Stimulated activated CD8-positive, alpha-beta memory T cell treated with anti-CD3 and anti-CD28 coated beads, Interleukin-4, amount 100 ng/mL, for 48 hours (primary cell): Measurements from ENCODE around the gene COL7A1.

Source experiments
- DNase-seq: peaks from one replicate; pipeline ENCODE4 v3.0.0-alpha.2; 2020

COL7A1 gene

DNA sequence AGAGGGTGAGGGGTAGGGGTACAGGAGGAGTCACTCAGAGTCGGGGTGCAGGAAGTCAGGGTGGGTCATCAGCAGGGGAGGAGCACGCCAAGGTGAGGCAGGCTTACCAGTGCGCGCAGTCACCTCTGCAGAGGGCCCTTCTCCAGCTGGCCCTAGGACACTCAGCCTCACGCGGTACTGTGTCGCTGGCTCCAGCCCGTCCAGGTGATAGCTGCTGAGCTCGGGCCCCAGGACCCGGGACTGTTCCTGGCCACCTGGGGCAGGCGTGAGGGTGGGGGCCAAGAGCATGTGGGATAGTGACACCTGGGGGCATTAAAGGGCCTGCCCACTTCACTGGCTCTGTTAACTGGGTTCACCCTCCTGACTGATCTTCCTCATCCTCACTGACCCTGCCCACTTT, 7.4 kb downstream of the COL7A1 start:
- no peak for DNase-seq

DNA sequence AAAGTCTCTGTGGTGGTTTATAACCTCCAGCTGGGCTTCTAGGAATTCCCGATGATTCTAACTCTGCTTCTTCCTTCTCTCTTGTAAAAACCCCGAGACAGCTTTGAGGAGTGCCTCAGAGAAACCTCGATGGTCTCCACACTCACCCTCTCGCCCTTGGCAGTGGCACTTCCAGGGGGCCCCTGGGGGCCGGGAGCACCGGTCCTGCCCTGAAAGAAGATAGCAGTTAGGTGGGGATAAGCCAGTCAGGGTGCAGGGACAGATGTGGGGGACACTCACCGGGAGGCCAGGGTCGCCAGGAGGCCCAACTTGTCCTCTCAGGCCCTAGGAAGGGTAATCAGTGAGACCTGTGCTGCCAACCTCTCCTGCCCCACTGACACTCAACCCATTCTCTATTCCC, 9.7 kb downstream of the COL7A1 start:
- no peak for DNase-seq

DNA sequence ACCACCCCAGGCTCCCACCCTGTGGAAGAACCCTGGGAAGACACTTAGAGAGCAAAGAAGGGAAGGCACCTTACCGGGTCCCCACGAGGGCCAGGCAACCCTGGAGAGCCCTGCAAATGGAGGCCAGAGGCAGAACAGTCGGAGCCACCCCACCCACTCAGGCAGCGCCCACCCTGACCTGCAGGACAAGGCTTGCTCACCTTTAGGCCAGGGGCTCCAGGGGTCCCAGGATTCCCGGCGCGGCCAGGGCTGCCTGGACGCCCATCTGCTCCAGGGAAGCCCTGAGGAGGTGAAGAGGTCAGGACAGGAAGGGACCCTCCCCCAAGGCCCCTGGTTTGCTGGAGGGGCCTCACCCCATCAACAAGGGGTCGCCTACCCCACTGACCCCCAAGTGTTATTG, 10.3 kb downstream of the COL7A1 start:
- no peak for DNase-seq

DNA sequence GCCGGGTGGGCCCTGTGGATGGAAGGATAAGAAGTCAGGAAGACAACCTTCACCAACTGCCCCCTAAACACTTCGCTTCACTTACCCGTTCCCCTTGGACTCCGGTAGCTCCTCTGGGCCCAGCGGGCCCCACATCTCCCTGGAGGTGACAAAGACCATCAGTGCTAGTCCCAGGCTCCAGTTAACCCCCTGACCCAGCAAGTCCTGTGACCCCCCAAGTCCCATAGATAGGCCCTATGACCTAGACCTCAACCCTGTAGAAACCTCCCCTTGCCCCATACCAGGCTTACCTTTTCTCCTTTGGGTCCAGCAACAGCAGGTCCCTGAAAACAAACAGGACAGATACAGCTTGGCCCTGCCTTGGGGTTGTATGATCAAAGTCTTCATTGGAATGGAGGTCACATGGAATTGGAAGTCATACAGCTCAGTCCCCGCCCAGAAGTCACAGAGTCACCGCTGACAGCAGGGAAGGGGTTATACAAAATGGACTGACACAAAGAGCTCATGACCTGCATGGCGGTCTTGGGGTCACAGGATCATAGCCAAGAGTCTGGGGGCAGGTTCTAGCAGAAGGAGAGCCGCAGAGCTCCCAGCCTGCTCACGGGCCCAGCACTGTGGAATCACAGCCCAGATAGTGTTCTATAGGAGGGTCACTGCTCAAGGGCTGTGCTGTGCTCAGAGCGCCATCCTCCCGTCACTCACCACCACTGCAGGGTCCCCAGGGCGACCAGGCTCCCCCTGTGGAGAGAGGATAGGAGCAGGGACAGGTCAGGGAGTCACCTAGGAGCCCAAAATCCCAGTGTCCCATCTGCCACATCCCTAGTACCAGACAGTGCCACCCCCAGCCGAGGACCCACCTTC, 13.3 kb downstream of the COL7A1 start:
- DNase-seq: no peak

DNA sequence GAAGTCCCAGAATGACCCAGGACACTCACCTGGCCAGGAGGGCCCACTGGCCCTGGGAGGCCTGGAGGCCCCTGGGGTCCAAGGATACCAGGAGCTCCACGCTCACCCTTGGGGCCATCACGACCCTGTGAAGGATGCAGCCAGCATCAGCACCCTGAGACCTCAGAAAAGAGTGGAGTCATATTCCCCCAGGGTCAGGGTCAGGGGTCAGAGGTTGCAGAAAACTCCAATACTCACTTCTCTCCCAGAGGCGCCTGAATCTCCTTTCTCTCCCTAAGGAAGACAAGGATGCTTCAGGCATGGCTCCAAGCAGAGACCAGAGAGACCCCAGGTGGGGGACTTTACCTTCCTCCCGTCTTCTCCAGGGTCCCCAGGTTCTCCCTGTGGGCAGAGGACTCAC, 18.5 kb downstream of the COL7A1 start:
- no peak for DNase-seq

DNA sequence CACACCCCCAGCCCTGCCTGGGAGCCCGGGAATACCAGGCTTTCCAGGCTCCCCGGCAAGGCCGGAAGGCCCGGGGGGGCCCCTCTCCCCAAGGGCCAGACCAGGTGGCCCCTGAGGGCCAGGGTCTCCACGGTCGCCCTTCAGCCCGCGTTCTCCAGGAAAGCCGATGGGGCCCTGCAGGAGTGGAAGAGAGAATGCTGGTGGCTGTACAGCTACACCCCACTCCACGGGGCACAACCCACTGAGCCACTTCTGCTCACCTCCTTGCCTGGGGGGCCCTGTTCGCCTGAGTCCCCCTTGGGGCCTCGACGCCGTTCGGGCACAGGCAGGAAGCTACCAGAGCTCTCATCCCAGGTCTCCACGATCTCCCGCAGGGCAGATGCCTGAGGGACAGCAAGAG, 19.8 kb downstream of the COL7A1 start:
- DNase-seq: no peak

DNA sequence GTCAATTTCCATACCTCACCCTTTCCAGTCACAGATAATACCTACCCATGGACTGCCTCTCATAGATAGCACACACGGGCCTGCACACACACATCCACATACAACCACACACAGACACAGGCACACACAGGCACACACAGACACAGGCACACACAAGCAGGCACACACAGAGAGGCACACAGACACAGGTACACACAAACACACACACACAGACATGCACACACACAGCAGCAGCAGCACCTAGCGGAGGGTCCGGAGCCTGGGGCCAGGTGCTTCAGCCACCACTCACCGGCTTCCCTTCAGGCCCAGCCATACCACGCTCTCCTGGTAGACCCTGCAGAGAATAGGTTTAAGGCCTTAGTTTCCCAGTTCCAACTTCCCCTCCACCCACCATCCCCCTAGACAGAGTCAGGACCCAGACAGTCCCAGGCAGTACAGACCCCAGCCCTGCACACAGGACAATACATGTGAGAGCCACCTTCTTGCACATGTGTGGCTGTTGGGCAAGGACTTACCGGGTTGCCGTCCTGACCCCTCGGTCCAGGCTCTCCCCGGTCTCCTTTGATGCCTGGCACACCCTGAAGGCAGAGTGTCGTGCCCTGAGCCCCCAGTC, 21.1 kb downstream of the COL7A1 start:
- no peak for DNase-seq

DNA sequence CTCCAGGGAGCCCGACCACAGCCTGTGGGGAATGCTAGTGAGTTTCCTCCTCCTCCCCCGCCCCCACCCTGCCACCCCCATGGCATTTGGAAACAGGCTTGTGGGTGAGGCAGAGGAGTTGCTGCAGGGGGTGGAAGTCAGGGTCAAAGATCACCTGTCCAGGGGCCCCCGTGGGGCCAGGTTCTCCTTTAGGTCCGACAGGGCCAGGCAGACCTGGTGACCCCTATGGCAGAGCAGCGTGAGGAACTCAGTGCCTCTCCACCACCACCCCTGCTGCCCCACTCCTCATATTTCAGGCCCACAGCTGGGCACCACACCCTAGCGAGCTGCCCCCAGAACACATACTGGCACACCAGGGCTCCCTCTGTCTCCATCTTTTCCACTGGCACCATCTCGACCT, 22.6 kb downstream of the COL7A1 start:
- DNase-seq: no peak

DNA sequence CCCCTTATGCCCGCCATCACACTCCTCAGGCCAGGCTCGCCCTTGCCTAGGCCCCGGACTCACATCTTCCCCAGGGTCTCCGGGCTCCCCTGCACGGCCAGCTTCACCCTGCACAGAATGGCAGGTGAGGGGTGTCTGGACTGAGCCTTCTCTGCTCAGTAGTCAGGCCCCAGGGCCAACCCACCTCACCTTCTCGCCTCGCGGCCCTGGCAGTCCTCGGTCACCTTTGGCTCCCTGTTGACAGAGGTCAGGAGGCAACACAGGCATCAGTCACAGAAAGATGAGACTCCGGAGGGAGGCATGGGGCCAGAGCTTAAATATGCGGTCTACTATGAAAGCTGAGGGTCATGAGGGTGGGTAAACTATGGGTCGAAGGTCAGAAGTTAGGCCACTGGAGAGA, 23.2 kb downstream of the COL7A1 start:
- DNase-seq: no peak

DNA sequence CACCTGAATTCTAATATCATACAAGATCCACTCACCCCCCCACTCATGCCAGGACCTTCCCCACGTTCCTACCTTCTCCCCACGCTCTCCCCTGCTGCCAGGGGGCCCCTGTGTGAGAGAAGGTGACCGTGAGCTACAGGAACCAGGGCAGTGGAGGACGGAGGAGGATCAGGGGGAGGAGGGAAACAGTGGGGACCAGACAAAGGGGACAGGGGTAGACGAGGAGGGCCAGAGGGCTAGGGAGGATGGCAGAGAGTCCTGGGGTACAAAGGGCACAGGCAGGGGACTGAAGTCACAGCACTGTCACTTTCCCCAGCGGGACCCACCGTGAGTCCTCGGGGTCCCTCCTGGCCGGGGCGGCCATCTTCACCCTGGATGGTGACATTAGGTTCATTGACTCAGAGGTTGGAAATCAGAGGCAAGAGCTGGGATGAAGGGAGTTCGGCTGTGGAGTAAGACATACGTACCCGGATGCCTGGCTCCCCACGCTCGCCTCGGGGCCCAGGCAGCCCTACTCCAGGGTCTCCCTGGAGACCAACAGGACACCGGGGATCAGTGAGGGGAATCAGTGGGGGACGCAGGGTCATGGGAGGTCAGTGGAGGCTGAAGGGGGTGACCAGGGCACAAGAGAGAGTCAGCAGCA, 25.2 kb downstream of the COL7A1 start:
- no peak for DNase-seq

DNA sequence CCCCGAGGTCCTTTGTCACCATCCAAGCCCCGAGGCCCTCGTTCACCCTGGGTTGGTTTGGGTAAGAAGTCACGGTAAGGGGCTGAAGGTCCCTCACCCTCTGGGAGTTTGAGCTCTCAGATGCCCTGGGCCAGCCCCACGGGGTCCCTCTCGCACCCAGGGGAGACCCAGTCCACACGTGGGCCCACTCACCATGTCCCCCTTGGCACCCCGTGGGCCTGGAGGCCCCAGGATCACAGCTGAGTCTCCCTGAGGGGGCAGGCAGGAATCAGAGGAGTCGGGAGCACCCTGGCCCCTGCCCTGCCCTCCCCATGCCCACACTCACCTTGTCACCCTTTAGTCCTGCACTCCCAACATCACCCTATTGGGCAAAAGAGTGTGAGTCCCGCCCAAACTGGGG, 25.7 kb downstream of the COL7A1 start:
- DNase-seq: no peak

DNA sequence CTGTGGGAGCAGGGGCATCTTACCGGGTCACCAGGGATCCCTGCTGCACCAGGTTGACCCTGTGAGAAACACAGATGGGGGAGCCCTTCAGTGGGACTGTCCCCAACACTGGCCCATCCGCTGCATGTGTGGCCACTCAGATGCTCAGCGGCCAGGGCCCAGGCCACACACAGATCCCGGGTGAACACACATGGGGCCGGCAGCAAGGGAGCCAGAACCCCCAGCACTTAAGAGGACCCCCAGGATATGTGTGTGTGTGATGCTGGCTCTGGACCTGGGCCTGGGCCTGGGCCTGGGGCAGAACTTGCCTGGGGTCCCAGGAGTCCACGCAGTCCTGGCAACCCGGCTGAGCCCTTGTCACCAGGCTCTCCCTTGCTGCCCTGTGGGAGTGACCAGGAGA, 26.7 kb downstream of the COL7A1 start:
- DNase-seq: no peak

DNA sequence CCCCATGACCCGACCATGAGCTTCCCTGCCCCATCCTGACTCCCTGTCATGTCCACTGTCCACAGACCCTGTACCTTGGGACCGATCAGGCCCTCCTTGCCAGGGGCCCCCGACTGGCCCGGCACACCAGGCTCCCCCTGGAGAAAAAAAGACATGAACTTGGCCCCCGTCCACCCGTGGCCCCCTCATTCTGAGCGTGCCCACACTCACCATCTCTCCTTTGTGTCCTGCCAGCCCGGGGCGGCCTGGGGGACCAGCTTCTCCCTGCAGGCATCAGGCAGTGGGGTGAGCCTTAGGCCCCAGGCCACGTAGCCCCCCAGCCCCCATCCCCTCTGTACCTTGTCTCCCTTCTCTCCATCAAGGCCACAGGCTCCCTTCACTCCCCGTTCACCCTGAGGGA, 27.6 kb downstream of the COL7A1 start:
- no peak for DNase-seq

DNA sequence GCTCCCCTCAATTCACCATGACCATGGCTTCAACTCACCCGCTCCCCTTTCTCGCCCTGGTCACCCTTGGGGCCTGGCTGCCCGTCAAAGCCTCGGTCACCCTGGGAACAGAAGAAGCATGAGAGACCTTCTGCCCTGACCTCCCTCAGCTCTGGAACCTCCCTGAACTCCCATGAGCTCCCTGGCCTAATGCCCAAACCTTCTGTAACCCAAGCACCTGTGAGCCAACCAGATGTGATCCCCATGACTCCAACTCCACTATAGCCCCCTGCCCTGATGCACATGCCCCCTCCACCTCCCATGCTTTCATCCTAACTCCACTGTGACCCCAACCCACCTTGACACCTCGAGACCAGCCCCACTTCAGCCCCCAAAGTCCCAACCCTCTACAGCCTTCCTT, 28.0 kb downstream of the COL7A1 start:
- DNase-seq: no peak

DNA sequence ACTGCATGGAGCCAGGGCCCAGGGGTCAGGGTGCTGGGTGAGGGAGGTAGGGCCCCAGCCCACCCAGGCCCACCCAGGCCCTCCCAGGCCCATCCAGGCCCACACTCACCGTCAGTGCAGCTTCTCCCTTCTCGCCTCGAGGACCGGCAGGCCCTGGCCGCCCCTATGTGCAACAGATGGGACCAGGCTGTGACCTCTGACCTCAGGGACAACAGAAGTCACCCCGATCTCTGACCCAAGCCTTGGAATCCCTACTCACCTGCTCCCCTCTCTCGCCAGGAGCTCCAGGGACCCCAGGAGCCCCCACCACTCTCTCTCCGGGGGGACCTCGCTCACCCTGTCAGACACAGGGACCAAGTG, 28.7 kb downstream of the COL7A1 start:
- DNase-seq: no peak

DNA sequence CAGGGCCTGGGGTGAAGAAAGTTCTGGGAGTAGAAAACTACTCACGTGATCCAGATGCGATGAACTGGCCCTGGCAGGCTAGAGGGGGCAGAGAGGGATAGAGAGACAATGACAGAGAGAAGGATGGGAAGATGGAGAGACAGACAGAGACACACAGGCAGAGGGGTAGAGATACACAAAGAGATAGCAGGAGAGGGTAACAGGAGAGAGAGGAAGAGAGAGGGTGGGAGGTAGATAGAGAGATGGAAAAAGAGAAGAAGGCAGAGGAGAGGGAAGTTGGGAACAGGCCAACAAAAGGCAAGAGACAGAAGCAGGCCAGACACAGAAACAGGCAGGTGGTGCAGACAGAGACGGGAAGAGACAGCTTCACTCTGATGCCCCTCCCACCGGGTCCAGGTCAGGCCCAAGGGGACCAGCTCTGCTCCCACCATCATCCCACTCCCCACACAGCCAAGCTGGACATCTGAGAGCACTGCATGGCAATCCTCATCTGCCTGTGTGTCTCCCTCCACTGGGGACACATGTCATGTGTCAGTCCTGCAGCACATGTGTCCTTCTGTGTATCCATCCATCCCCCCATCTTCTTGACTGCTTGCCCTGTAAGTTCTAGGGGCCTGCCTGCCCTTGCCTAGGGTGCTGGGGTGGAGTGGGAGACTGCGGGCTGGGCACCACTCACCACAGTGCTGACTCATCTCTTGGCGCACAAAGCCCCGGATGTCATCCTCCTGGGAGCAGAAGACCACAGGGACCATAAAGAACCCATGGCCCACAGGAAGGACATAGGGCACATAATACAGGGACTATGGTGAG, 29.3 kb downstream of the COL7A1 start:
- DNase-seq: peak; percentile 43

DNA sequence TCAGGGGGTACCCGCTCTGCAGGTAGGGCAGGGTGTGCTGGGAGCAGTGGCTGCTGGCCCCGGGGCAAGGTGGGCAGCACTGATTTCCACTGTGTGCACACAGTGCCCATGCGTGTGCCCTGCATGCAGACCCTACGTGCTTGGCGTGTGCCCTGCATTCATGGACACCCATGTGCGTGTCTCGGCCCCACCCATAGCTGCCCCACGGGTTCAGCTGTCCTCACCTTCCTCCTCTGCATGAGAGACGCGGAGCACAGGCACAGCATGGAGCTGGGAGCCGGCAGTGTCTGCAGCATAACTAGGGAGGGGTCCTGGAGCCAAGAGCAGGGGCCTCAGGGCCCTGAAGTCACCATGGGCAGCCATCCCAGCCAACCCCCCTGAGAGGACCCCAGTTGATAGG, 29.9 kb downstream of the COL7A1 start:
- no peak for DNase-seq

DNA sequence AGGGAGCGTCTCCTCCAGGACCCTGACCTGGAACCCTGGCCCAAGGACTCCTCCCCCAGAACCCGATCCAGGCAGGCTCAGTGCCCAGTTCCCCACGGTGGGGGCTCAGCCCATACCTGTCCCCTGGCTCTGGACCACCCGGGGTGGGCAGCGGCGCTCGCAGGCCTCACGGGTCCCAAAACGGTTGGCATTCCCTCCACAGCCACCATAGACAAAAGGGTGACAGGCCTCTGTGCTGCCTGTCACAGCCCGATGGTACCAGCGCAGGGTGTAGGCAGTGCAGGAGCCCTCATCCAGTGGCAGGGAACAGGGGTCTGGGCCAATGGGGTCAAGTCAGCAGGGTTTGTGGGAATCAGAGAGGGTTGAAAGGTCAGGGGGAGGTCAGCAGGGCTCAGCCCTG, 30.5 kb downstream of the COL7A1 start:
- no peak for DNase-seq

DNA sequence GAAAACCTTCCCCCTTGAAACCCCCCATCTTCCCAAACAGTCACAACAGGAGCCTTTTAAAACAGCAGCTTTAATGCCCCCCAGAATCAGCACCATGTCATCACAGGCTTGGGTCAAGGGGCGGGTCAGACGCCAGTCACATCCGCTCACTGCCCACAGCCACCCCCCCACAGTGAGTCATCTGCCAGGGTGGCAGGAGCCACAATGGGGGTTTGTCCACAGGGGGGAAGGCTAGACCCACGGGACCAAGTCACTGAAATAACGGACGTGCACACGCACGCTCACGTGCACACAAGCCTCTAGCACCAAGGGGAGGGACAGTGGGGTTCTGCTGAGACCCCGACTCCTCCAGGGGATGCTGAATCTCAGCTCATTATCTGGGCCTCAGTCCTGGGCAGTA, 31.1 kb downstream of the COL7A1 start:
- peak; percentile 73 for DNase-seq

DNA sequence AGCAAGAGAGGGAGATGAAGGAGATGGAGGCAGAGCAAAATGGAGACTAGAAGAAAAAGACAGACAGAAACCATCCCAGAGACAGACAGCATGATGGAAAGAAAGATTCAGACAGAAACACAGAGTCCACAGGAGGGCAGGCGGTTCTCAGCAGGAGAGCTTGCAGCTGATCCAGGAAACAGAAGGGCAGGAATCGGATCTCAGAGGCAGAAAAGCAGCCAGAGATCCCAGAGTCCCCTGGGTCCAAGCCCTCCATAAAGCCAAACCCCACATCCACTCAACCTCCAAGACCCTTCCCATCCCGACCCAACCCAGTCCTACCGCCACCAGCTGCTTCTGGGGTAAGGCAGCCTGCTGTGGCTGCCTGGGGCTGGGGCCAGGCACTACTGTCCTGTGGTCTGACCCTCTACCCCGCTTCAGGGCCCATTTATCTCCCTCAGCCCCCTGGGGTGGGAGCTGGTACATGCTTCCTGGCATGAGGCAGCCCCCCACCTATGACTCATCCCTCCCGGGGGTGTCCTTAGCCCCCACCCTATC, 31.7 kb downstream of the COL7A1 start, which contains the start of gene UCN2:
Gene UCN2, minus strand, starts transcription at position 400 of the 537 bp plus-strand sequence. CDS start 657 bp downstream, outside the sequence.
- no peak for DNase-seq

DNA sequence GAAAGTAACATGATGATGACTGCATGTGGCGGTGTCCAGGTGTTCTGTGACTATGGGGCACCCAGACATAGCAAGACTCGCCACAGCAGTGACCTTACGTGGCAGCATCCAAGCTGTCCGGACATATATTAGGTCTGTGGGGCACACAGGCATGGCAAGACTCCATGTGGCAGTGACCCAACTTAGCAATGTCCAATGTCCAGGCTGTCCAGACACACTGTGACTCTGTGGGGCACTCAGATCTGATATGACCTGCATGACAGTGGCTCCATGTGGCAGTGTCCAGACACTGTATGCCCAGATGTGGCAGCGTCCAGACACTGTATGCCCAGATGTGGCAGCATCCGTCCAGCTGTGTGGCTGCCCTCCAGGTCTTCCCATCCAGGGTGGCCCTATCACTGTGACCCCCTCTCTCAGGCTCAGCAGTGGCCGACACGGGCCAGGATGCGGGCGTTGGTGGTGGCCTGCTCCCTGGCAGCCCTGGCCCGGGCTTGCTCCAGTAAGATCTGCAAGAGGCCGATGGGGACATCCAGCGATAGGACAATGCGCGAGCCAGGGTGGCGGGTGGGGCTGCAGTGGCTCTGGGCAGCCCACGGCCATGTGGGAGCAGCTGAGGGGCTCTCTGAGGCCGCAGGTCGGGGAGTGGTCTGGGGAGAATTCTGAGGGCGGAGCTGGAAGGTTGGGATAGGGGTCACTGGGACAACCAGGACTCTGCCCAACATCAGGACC, 32.6 kb downstream of the COL7A1 start:
- no peak for DNase-seq

DNA sequence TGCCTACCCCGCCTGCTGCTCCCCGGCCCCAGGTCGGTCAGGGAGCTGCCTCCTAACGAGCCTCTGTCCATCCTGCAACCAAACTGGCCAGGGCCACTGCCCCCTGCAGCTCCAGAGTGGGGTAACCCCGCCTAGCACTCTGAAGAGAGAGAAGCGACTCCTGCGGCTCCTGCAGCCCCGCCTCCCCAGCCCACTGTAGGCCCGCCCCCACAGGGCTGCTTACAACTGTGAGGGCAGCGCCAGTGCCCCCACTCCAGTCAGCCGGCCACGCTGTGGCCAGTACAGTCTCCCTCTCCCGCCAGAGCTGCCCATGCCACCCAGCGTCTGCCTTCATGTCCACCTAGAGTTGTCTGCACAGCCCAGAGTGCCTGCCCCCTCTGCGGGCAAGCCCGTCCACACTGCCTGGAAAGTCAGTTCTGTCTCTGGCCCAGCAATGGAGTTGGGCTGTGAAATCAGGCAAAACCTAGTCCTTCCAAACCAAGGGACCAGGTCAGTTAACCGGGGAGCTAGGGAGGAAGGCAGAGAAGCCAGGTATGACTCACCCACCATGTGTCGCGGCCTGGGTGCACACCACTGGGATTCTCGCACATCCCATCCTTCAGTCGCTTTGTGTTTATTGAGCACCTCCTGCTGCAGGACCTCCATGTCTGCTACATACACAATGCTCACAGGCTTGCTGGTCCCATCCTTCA, 33.9 kb downstream of the COL7A1 start:
- peak; percentile 46 for DNase-seq
